ENCODE results near the gene SYTL3.
"Not testable (repeated sequence)": the region's sequence is repeated elsewhere in the genome, so short reads cannot be mapped to it uniquely, and the experiment has no call there.

The SYTL3 gene, protein sequence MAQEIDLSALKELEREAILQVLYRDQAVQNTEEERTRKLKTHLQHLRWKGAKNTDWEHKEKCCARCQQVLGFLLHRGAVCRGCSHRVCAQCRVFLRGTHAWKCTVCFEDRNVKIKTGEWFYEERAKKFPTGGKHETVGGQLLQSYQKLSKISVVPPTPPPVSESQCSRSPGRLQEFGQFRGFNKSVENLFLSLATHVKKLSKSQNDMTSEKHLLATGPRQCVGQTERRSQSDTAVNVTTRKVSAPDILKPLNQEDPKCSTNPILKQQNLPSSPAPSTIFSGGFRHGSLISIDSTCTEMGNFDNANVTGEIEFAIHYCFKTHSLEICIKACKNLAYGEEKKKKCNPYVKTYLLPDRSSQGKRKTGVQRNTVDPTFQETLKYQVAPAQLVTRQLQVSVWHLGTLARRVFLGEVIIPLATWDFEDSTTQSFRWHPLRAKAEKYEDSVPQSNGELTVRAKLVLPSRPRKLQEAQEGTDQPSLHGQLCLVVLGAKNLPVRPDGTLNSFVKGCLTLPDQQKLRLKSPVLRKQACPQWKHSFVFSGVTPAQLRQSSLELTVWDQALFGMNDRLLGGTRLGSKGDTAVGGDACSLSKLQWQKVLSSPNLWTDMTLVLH

DNA sequence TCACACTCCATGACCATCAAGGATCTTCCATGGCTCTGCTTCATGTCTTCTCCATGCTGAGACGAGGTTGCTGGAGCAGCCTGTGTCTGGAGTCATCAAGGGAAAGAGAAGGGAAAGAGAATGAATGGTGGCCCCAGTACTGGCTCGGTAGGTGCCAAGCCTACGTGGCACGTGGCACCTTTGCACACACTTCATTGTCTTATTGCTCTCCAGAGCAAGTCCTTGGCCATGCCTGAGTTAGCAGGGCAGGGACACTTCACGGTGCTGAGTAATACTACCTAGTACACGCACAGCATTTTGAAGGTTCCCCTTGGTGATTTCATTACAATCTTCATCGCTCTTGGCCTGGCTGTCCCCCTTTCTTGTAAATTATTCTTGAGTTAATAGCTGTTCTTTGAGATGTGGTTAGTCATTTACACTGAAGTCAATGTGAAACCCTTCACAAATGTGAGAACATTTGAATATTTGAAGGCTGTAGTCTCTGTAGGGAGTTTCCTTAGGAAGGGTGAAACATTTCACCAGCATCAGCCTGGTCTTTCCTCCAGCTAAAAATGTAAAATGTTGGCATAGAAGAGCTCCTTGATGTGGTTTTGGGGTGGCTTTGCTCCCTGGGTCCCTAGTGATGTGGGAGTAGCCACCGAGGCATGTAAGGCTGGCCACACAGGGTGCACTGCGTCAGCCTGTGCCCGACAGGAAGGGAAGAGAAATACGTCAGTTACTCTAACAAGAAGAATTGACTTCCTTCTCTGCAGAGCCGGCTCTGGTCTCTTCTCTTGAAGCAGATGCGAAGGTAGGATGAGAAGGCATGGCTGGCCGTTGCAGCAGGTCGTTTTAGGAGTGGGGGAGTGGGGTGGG lies at the start of gene SYTL3:
SYTL3 (plus strand) TSS at position 766 of the 855 bp plus-strand sequence. CDS start 13,215 bp downstream, outside the sequence.
- no peak for DNase-seq

DNA sequence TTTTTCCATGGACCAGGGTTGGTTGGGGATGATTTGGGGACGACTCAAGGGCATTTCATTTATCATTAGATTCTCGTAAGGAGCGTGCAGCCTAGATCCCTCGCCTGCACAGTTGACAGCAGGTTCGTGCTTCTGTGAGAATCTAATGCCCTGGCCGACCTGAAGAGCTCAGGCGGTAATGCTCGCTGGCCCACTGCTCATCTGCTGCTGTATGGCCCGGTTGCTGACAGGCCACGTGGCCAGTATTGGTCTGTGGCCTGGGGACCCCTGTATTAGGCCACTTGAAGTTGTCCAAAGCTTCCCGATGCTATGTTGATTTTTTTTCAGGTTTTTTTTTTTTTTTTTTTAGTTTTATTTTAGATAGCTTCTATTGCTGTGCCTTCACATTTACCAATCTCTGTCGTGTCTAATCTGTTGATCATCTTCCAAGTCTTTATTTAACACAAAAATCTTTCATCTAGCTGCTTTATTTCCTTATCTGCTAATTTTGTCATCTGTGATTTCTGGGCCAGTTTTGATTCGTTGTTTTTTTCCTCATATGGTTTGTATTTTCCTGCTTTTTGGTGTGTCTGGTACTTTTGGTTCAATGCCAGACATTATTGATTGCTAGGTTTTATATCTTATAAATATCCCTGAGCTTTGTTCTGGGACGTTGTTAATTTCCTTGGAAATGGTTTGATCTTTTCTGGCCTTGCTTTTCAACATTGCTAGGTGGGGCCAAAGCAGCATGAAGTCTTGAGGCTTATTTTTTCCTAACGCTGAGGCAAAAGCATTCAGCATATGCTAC lies 46.4 kb upstream of the SYTL3 start:
- no peak for DNase-seq

DNA sequence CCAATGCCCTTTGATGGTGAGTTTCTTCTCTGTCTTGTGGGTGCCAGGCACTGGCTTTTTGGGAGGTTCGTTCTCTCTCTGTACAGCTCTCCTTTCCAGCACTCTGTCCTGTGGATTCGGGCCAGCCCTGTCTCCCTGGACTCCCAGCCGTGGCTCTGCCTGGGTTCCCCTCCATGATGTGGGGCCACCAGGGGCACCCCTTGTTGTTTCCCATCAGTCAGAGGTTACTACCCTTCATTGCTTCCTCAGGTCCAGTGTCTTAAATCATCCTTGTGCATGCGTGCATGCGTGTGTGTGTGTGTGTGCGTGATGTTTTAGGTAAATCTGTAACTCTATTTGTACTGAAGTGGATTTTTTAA lies 45.8 kb upstream of the SYTL3 start:
- no peak for DNase-seq

DNA sequence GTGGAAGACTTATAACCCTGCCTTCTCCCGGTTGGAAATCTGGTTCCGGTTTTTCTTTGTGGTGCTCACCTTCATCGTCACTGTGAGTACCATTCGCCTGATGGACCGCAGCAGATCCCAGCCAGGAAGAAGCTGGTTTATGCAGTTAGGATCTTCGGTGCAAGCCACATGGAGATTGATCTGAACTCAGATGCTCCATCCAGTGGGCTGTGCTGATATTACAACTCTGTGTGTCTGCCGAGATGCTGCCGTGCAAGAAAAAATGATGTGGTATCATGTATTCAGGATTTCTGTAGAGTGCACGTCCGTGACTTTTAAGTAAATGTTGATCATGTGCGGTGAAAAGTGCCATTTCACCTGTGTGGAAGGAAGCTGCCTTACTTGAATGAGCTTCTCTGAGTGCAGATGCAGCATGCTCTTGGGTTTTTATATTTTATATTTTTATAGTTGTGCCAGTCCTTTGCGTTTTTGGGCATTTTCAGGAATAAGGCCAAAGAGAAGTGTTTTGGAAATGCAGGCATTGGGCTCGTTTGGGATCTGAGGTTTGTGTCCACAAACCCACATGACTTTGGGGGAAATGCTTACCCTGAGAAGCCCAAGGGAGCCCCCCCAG lies 44.5 kb upstream of the SYTL3 start:
- peak; percentile 57 for DNase-seq

DNA sequence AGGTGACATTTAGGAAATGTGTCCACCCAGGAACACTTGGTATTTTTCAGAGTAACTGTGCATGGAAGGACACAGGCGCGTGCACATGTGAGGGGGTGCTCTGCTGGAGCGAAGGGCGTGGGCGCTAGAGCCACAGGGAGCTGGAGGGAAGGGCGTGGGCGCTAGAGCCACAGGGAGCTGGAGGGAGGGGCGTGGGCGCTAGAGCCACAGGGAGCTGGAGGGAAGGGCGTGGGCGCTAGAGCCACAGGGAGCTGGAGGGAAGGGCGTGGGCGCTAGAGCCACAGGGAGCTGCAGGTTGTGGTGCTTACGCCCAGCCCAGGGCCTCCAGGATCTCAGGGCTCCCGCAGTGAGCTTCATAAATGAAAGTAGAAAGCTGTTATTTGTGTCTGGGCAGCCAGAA lies 43.8 kb upstream of the SYTL3 start:
- DNase-seq, result not testable (repeated sequence)

DNA sequence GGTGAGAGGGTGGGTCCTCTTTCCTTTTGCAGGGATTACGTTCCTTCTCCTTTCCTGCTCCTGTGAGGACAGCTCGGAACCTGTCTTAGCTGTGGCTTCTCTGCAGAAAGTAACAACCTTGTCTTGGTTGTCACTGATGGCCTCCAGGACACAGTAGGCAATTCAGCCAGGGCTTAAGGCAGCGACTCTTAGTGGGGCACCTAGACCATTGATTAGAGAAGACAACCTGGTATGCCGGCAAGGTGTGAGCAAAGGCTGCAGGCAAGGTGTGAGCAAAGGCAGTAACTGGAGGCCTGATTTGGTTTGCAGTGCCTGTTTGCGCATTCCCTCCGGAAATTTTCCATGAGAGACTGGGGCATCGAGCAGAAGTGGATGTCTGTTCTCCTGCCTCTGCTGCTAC lies 42.9 kb upstream of the SYTL3 start:
- DNase-seq, result no peak

DNA sequence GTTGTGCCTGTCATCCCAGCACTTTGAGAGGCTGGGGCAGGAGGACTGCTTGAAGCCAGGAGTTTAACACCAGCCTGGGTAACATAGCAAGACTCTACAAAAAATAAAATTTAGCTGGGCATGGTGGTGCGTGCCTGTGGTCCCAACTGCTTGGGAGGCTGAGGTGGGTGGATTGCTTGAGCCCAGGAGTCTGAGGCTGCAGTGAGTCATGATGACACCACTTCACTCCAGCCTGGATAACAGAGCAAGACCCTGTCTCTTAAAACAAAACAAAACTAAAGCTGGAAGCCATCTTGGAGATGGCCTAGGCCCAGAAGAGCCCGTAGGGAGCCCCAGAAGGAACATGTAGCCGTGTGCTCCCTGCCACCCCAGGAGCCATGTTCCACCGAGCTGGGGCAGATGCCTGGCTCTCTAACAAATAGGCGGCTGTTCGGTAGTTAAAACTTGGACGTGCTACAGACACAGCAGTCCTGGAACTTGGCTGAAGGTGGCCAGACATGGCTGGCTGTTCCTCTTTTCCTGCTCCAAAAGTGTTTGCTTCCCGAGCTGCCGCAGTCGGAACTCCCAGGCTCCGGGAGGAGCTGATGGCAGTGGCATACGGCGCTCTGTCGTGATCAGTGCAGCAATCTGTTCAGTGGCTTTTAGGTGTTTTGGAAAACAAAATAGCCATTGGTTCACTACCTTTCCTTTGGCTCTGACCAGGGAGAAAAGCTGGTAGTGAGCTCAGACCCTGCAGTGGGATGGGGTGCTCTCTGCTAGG lies 42.3 kb upstream of the SYTL3 start:
- DNase-seq, result no peak

DNA sequence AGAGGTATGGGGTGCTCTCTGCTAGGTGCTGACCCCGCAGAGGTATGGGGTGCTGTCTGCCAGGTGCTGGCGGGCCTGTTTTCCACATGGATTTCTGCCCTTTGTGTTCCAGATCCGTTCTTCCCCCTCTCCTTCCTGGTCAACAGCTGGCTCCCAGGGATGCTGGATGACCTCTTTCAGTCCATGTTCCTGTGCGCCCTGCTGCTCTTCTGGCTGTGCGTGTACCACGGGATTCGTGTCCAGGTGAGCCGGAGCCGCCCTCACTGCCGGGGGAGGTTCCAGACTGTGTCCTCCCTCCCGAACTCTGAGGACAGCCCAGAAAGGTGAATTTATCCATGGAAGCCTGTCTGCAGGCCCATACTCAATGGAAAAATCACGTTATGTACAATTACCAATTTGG lies 41.6 kb upstream of the SYTL3 start:
- DNase-seq, result no peak

DNA sequence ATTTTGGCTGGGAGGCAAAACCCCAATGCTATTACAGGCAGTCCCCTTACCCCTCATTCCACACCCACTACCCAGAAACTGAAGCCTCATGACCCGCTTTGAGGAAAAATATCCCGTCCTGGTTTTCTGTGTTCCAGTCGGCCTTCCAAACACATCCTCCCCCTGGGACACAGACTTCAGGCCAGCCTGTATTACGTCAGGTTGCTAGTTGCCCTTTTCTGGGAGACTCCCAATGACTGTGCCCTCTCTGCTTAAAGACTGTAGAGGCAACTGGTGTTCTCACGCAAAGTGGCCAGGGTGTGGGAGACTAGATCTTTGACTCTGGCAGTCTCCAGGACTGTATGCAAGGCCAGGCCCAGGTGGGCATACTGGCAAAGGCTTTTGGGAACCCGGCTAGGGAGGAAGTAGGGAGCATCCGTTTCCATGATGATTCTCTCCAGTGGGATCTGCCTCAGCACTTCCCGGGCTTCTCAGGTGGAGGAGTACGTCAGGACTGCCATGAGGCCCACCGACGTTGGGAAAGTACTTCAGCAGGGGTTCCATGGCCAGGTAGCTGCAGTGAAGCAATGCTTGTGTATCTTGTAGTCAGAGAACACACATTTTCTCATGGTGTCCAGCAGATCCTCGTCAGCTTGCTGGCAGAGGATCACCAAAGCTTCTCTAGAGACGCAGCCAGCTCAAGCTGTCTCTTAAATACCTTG lies 40.2 kb upstream of the SYTL3 start:
- DNase-seq, result no peak

DNA sequence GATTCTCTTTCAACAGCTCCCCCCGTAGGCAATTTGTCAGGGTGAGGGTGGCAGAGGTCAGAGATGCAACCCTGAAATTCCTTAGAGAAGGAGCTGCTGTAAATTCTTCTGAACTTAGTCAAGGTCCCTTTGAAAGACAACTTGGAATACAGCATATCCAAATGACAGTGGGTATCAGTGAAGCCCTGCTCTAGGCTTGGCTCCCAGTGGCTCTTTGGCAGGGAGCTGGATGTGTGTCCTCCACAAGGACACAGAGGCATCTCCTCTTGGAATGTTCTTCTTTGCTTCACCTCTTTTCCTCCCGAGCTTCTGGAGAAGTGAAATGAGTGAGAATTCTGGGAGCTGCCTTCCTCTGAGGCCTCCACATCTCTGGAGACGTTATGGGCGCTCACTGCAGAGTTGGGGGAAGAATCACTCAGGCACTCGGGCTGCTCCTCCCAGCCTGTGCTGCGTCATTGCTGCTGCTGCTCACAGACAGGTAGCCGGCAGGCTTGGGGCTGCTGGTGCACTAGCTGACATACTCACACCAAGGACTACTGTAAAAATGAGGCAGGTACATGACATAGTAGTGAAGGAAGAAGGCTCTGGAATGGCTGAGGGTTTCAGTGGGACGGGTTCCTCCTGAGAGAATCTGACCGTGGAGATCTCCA lies 39.4 kb upstream of the SYTL3 start:
- no peak for DNase-seq

DNA sequence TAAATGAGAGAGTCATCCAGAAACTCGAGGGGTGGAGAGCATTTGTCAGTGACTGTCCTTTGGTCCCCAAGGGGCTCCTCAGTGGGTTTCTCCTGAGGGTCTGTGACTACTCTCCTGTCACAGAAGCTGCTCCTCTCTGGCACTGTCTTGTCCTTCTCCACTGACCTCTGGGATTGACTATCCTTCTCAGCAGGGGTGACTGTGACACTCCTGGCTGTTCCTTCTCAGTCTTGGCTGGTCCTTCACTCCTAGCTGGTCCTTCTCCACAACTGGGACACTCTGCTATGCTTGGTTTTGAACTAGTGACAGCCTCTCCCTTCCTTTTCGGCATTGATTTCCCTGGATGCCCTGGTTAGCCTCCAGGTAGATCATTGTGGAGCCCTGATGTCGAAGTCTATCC lies 38.8 kb upstream of the SYTL3 start:
- no peak for DNase-seq

DNA sequence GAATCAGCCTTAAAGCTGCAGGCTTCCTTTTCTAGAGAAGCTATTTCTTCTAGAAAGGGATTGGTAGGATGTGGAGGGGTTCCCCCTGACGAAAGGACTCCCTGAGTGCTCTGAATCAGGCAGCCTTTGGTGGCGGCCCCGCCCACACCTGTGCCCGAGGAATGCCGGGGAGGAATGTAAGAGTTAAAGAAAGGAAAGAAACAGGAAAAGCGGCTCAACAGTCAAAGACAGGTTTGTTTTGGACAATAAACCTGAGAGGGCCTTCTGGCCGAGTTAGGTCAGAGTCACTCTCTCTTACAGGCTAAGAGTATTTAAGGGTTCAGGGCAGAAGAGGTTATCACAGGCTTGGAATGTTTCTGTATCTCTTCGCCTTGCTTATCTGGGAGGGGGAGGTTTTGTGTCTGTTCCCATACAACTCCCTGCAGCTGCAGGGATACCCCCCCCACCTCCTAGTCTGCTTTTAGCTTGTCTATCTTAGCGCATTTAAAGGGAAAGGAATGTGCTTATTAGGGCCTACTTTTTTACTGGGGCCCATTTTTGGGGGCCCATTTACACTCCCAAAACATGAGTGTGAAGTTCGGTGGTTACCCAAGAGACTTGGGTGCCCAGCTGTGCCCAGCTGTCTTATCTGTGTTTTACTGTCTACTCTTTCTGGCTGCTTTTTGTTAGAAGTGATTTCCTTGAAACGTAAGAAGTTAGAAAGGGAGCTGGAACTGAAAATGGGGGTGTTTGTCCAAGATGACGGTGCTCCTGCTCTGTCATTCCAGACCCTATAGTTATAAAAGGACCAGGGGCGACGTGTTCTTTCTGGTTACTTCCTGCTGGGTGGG lies 38.1 kb upstream of the SYTL3 start:
- no peak for DNase-seq

DNA sequence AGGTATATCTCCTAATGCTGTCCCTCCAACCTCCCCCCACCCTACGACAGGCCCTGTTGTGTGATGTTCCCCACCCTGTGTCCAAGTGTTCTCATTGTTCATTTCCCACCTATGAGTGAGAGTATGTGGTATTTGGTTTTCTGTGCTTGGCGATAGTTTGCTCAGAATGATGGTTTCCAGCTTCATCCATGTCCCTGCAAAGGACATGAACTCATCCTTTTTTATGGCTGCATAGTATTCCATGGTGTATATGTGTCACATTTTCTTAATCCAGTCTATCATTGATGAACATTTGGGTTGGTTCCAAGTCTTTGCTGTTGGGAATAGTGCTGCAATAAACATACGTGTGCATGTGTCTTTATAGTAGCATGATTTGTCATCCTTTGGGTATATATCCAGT lies 35.2 kb upstream of the SYTL3 start:
- DNase-seq, result not testable (repeated sequence)

DNA sequence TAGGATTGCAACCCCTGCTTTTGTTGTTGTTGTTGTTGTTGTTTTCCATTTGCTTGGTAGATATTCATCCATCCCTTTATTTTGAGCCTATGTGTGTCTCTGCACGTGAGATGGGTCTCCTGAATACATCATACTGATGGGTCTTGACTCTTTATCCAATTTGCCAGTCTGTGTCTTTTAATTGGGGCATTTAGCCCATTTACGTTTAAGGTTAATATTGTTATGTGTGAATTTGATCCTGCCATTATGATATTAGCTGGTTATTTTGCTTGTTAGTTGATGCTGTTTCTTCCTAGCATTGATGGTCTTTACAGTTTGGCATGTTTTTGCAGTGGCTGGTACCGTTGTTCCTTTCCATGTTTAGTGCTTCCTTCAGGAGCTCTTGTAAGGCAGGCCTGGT lies 31.6 kb upstream of the SYTL3 start:
- DNase-seq, result not testable (repeated sequence)

DNA sequence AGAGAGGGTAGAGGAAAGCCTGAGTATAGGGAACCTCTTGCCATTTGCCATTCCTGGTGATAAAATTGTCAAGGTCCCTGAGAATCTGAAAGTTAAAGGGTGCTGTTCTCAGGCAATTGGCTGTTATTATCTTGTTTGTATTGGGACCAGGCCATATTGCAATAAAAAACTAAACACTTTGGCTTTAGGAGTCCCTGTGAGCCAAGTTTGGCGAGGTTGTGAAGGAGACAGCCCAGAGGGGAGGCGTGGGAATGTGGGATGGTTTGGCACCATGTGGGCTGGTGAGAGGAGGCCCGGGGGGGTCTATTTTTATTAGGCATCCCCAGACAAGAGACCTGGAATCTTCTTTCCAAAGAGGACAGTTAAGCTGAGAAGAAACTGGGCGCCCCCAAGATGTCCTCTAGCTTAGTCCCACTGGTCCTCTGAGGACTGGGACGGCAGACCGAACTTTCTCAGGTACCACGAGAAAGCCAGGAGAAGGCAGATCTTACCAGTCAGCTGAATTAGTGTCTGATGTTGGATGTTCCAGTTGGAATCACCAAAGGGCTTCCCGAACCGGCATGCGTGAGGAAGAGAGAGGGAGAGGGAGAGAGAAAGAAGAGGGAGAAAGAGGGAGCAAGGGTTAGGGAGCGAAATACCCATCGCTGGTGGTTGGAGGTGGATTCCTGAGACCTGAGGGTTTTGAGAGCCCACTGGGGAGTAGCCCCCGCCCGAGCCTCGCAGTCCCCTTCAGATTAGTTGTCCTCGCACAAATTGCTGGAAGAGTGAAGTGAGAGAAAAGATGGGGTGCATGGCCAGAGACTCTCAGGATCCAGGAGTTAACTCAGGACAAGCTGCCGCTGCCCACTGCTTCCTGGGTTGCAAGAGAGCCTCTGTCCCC lies 29.7 kb upstream of the SYTL3 start:
- DNase-seq, result no peak

DNA sequence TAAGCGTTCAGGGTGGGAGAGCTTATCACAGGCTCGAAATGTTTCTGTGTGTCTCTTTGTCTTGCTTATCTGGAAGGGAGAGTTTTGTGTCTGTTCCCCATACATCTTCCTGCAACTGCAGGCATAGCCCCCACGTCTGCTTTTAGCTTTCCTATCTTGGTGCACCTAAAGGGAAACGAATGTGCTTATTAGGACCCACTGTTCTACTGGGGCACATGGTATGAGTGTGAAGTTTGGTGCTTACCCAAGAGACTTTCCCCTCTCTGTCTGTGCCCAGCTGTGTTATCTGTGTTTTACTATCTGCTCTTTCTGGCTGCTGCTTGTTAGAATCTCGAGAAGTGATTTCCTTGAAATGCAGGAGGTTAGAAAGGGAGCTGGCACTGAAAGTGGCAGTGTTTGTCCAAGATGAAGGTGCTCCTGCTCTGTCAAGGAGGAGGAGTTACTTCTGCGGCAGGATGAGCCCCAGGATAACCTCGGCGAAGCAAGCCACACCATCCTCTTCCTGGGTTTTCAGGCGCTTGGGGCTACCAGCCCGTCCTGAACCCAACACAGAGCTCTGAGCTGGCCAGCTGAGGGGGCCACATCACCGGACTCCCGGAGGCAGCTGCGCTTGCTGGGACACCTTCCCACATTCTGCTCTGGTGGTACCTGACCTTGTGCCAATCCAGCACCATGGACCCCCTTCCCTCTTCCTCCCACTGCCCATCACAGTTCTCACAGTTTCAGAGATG lies 28.7 kb upstream of the SYTL3 start:
- no peak for DNase-seq

DNA sequence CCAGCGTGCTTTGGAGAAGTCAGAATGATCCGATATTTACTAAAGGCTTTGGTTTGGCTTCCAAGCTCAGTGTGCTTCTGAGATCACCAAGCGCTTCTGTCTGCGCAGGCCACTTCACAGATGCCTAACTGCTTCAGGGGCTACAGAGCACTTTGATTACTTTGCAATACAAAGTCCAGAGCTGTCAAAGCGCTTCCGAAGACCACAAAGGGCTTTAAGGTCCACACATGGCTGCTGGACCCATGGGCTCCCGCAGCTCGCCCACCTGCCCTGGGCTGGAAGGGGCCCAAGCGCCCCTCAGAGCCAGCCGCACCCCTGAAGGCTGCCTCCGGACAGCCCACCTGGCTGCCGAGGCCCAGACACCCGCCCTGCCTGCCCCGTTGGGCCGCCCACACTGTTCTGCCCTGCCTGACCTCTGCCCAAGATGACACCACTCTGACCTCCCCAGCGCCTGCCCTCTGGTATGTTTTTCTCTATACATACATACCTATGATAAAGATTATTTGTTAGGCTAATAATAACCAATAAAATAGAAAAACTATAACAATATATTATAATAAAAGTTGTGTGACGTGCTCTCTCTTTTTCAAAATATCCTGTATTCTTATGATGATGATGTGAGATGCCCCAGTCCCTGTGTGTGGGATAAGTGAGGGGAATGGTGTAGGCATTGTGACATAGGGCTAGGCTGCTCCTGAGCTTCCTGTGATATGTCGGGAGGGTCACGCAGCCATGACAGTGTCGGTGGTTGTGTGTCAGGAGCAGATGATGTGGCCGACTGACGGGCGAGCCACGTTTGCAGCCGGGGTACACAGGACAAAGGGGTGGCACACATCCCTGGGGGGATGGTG lies 27.9 kb upstream of the SYTL3 start:
- no peak for DNase-seq
